Activated naive CD8-positive, alpha-beta T cell treated with anti-CD3 and anti-CD28 coated beads, Interleukin-2, amount 50 U/mL, for 16 hours (primary cell): ENCODE measurements around the gene NMRK1.

Source experiments
- DNase-seq: peaks from one replicate; pipeline ENCODE4 v3.0.0-alpha.2; 2020; ENCODE audit warnings: low read depth, low spot score

NMRK1 gene

GRCh38 chr9:75087824-75088645, at the start of gene NMRK1, which contains the start of gene OSTF1:
NMRK1 (minus strand) TSS chr9:75088155; CDS start chr9:75083115, 5,040 bp downstream.
OSTF1 (plus strand) TSS chr9:75088514; CDS start chr9:75088693, 179 bp downstream.
- DNase-seq, result peak; percentile 85

GRCh38 chr9:75134495-75134894, 46.5 kb upstream of the NMRK1 start:
- no peak for DNase-seq

- DNase-seq, result no peak
Observed at GRCh38 chr9:75133396-75133795, 45.4 kb upstream of the NMRK1 start.

GRCh38 chr9:75132244-75132643, 44.3 kb upstream of the NMRK1 start:
- no peak for DNase-seq

- DNase-seq, result no peak
Observed at GRCh38 chr9:75131700-75132099, 43.7 kb upstream of the NMRK1 start.

GRCh38 chr9:75130621-75131230, 42.8 kb upstream of the NMRK1 start:
- no peak for DNase-seq

- no peak for DNase-seq
Observed at GRCh38 chr9:75130172-75130571, 42.2 kb upstream of the NMRK1 start.

GRCh38 chr9:75128535-75128934, 40.6 kb upstream of the NMRK1 start:
- DNase-seq, result no peak

GRCh38 chr9:75123696-75124095, 35.7 kb upstream of the NMRK1 start:
- no peak for DNase-seq

GRCh38 chr9:75121914-75122558, 34.1 kb upstream of the NMRK1 start:
- no peak for DNase-seq

- no peak for DNase-seq
Observed at GRCh38 chr9:75120686-75121085, 32.7 kb upstream of the NMRK1 start.

GRCh38 chr9:75117564-75117963, 29.6 kb upstream of the NMRK1 start:
- no peak for DNase-seq

- no peak for DNase-seq
Observed at GRCh38 chr9:75116306-75116705, 28.4 kb upstream of the NMRK1 start.

- DNase-seq, result no peak
Observed at GRCh38 chr9:75112789-75113188, 24.8 kb upstream of the NMRK1 start.

- DNase-seq, result no peak
Observed at GRCh38 chr9:75111019-75111622, 23.2 kb upstream of the NMRK1 start.

GRCh38 chr9:75109210-75109839, 21.4 kb upstream of the NMRK1 start:
- no peak for DNase-seq

GRCh38 chr9:75108571-75108970, 20.6 kb upstream of the NMRK1 start:
- no peak for DNase-seq

GRCh38 chr9:75106857-75107256, 18.9 kb upstream of the NMRK1 start:
- no peak for DNase-seq

- no peak for DNase-seq
Observed at GRCh38 chr9:75105841-75106240, 17.9 kb upstream of the NMRK1 start.

GRCh38 chr9:75105019-75105540, 17.1 kb upstream of the NMRK1 start:
- no peak for DNase-seq

- DNase-seq, result no peak
Observed at GRCh38 chr9:75104607-75105006, 16.7 kb upstream of the NMRK1 start.
